ENCODE results near the gene SLC16A12.

SLC16A12 gene

DNA sequence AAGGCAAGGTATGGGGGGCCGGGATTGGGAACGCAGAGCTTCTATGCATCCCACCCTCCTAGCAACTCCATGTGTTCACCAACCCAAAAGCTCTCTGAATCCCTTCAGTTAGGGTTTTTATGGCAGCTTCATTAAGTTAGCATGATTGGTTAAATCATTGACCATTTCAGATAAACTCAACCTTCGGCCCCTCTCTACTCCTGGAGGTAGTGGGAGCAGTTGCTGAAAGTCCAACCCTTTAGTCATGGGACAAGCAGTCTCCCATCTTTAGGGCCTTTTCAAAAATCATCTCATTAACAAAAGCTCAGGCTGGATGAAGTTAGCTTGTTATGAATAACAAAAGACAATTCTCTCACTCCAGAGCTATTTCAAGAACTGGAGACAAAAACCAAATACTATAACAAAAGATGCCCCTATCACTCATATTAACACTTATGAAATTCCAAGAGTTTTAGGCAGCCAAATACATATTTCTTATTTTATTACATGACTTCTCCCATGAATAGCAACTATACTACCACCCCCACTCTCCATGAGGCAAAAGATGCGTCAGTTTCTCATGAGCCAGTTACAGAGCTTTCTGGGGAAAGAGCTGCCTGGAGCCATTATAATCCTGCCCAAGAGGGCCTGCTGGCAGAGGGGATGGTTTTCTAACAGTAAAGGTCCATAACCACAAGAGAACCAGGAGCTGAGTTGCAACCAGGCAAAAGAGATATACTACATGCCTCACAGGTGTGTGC, 44.6 kb downstream of the SLC16A12 start:
- TF ChIP-seq, protein P1, sequence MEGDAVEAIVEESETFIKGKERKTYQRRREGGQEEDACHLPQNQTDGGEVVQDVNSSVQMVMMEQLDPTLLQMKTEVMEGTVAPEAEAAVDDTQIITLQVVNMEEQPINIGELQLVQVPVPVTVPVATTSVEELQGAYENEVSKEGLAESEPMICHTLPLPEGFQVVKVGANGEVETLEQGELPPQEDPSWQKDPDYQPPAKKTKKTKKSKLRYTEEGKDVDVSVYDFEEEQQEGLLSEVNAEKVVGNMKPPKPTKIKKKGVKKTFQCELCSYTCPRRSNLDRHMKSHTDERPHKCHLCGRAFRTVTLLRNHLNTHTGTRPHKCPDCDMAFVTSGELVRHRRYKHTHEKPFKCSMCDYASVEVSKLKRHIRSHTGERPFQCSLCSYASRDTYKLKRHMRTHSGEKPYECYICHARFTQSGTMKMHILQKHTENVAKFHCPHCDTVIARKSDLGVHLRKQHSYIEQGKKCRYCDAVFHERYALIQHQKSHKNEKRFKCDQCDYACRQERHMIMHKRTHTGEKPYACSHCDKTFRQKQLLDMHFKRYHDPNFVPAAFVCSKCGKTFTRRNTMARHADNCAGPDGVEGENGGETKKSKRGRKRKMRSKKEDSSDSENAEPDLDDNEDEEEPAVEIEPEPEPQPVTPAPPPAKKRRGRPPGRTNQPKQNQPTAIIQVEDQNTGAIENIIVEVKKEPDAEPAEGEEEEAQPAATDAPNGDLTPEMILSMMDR (IDR thresholded peaks at IDR 0.05; ENCODE audit: control insufficient read depth, extremely low read depth, insufficient read depth), result no peak
- no peak for DNase-seq (ENCODE audit: low read depth)
- no peak overlapping the region for H3K4me3 ChIP-seq (ENCODE audit: low read depth, low read length)

DNA sequence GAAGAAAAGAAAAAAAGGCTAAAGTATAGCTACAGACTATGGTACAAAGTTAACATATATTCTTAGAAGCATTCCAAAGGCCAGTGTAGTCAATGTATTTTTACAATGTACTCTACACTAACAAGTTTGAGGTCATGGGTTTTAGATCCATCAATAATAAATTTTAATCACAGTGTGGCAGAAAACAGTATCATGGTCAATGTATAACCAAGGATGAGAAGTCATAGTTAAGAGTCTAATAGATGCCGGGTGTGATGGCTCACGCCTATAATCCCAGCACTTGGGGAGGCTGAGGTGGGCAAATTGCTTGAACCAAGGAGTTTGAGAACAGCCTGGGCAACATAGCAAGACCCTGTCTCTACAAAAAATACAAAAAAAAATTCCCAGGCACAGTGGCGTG, 53.1 kb downstream of the SLC16A12 start:
- H3K4me3 ChIP-seq (ENCODE audit: low read depth, low read length), result no peak overlapping the region
- no peak for DNase-seq (ENCODE audit: low read depth)
- TF ChIP-seq, protein P1 (IDR thresholded peaks at IDR 0.05; ENCODE audit: control insufficient read depth, extremely low read depth, insufficient read depth), result no peak

DNA sequence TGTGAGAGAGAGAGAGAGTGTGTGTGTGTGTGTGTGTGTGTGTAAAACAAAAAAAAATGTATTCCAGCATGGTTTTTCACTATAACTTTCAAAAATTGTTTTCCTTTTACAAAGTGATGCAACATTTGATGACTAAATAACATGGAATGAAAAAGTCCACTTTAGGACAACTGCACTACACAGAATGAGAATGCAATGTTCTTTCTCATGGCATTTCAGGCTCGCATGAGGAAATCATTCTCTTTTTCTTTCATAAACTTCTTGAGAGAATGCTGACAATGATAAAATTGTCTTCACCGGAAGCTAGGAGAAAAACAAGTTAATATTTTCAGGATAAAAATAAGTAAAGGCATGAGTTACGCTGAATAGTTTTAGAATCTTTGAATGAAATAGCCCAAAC, 53.7 kb downstream of the SLC16A12 start:
- TF ChIP-seq, protein P1 (IDR thresholded peaks at IDR 0.05; ENCODE audit: control insufficient read depth, extremely low read depth, insufficient read depth), result no peak
- H3K4me3 ChIP-seq (ENCODE audit: low read depth, low read length), result no peak overlapping the region
- no peak for DNase-seq (ENCODE audit: low read depth)

DNA sequence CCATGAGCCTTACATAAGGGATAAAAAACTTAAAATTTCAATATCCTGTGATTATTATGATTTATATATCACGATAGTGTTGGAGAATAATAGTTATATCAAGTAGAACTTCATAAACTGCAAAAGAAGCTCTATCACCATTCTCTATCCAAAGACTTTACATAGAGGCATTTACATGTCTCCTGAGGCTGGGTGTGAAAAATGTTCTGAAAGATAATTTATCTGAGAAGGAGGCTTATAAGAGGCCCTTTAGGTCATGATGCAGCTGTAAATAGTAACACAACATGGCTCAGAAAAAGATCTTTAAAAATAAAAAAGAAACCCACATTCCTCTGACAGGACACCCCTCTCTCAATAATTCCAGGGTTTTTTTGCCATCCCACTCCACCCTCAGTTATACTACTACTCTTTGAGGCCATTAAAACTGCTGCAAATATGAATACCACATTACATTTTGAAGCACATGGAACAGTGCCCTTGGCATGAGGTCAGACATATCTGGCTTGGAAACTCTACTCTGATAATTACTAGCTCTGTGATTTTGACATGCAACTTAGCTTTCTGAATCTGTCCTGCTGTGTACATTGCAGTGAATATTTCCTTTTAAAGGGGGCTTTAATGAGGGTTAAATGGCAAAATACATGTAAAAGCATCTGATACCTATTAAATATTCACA, 55.5 kb downstream of the SLC16A12 start:
- no peak overlapping the region for H3K4me3 ChIP-seq (ENCODE audit: low read depth, low read length)
- no peak for DNase-seq (ENCODE audit: low read depth)
- TF ChIP-seq, protein P1 (IDR thresholded peaks at IDR 0.05; ENCODE audit: control insufficient read depth, extremely low read depth, insufficient read depth), result no peak

DNA sequence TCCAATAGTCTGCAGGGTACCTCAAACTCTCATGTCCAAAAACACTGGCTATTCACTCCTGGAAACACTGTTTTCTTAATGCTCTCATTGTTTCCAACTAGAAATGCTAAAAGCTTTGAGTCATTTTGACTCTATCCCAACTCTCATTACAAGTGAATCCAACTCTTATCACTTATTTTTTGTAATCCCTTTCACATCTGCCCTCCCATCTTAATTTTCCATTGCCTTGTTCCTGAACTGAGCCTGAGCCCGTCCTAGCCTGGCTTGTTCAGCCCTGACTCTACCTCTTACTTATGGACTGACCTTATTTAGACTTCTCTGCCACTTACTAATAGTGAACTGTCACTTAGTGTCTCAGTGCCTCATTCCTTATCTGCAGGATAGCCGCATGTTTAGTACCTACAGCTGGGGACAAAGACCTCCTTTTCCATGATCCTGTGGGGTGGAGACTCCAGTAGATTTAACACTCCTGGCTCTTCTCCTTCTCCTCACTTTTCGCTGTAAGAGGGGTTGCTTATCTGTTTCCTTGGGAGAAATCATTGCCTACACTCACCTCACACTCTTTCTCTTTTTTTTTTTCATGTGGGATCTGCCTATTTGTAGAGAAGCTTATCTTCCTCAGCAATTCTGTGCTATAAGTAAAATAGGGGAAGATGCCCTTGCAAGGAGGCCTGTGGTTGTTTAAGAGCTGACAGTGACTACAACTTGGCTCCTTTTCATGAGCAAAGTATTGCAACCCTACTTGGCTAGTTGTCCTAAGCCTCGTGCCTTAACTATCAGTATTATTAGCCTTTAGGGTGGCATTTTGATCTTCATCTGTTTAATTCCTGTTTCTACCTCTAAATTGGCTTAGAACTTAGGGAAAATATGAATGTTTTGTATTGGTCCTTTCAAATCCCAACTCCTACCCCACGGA, 56.4 kb downstream of the SLC16A12 start:
- no peak overlapping the region for H3K4me3 ChIP-seq (ENCODE audit: low read depth, low read length)
- TF ChIP-seq, protein P1 (IDR thresholded peaks at IDR 0.05; ENCODE audit: control insufficient read depth, extremely low read depth, insufficient read depth), result no peak
- DNase-seq (ENCODE audit: low read depth), result no peak

DNA sequence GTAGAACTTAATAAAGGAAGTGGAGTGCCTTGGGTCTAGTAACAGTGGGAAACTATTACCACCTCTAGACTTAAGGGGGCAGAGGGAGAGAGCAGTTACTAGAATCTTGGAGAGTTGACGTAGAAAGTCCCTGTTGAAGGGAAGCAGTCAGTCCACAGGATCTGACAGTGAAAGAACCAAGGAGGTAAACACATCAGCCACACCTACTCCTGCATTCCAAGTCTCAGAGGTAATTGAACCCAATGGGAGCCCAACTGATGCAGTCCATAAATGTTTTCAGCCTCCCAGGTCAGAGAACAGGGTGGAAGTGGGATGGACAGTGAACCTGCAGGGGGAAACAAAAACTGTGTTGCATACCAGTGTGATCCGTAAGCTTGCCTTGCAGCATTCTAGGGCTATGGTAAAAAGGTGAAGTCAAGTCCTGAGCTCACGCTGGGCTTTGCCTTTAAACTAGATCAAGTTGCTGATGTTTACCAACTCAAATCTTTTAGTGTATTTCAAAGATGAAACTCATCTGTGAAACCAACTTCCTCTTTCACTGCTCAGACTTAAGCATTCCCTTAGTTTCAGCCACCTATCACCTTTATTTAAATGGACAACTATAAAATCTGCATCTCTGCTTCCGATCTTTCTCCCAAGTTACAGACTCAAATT, 57.2 kb downstream of the SLC16A12 start:
- no peak overlapping the region for H3K4me3 ChIP-seq (ENCODE audit: low read depth, low read length)
- TF ChIP-seq, protein P1 (IDR thresholded peaks at IDR 0.05; ENCODE audit: control insufficient read depth, extremely low read depth, insufficient read depth), result no peak
- no peak for DNase-seq (ENCODE audit: low read depth)

Measured in LNCaP clone FGC (cell line).